GM19043 (cell line): ENCODE data around the gene ZG16.
"Not testable (repeated sequence)": the region's sequence is repeated elsewhere in the genome, so short reads cannot be mapped to it uniquely, and the experiment has no call there.

Experiments
- ATAC-seq: cut with Tn5 transposase; IDR thresholded peaks from one replicate; pipeline ENCODE4 v1.9.1; 2021; ENCODE audit warnings: low read depth; ENCODE audit not compliant: unreplicated experiment

ZG16 gene

DNA sequence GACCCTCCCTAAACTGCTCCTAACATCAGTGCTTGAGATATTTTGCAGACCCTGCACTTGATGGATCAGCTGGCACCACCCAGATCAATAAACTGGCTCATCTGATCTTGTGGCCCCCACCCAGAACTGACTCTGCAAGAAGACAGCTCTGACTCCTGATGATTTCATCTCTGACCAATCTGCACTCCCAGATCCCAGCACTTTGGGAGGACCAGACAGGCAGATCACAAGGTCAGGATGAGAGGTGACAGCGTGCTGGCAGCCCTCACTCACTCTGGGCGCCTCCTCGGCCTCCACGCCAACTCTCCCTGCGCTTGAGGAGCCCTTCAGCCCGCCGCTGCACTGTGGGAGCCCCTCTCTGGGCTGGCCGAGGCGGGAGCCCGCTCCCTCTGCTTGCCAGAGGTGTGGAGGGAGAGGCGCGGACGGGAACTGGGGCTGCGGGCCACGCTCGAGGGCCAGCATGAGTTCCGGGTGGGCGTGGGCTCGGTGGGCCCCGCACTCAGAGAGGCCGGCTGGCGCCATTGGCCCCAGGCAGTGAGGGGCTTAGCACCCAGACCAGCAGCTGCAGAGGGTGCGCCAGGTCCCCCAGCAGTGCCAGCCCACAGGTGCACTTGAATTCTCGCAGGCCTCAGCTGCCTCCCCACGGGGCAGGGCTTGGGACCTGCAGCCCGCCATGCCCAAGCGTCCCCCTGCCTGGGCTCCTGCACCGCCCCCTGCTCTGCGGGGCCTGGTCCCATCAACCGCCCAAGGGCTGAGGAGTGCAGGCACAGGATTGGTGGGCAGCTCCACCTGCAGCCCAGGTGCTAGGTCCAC, 29.9 kb upstream of the ZG16 start:
- ATAC-seq, result no peak

DNA sequence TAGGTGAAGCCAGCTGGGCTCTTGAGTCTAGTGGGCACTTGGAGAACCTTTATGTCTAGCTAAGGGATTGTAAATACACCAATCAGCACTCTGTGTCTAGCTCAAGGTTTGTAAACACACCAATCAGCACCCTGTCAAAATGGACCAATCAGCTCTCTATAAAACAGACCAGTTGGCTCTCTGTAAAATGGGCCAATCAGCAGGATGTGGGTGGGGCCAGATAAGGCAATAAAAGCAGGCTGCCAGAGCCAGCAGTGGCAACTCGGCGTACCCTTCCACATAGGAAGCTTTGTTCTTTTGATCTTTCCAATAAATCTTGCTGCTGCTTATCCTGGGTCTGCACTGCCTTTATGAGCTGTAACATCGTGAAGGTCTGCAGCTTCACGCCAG, 29.3 kb upstream of the ZG16 start:
- not testable (repeated sequence) for ATAC-seq

- ATAC-seq, result no peak
These were observed 24.5 kb upstream of the ZG16 start for GRCh38 chr16:29753516-29753915.

DNA sequence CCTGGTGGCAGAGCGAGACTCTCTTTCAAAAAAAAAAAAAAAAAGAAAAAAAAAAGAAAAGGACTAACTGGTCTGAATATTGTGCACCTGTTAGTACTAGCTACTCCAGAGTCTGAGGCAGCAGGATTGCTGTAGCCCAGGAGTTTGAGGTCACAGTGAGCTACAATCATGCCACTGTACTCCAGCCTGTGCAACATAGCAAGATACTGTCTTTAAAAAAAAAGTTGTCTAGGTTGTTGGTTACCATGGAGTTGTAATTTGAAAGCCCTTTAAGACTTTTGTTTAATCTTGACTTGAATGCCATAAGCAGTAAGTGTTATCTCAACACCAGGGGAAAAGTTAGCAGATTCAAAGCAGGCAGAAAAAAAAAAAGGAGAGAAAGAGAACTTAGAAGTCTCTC, 21.4 kb upstream of the ZG16 start:
- no peak for ATAC-seq

DNA sequence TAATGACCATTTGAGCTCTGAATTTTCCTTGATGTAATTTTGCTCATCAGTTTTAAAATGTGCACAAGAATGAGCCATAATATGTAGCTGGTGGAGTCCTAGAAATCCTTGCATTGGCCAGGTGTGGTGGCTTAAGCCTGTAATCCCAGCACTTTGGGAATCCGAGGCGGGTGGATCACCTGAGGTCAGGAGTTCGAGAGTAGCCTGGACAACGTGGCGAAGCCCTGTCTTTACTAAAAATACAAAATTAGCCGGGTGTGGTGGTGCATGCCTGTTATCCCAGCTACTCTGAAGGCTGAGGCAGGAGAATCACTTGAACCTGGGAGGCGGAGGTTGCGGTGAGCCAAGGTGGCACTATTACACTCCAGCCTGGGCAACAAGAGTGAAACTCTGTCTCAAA, 21.0 kb upstream of the ZG16 start:
- ATAC-seq, result not testable (repeated sequence)

GRCh38 chr16:29757950-29758466, 20.0 kb upstream of the ZG16 start:
- ATAC-seq, result no peak

DNA sequence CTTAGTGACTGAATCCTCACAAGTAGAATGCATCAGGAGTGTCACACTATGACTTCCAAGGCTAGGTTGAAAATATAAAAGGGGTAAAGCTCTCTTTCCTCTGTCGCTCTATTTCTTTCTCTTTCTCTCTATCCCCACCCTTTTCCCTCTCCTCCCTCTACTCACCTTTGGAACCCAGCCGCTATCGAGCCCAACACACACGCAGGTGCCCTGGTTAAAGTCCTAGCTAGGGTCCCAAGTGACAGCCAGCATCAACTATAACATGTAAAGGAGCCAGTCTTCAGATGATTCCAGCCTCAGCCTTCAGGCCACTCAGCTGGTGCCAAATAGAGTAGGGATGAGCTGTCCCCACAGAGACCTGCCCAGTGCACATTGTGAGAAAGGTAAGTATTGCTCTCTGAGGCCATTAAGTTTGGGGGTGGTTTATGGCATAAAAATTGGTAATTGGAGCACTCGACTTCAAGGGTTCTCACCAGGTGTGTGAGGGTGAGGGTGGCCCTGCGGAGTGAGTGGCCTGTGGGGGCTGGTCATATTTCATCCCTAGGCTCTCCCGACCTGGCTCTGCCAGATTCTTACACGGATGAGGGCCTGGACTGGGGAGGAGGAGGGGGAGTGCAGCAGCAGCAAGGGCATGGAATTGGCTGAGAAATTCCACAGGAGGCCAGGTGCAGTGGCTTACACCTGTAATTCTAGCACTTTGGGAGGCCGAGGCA, 17.3 kb upstream of the ZG16 start:
- ATAC-seq, result no peak

DNA sequence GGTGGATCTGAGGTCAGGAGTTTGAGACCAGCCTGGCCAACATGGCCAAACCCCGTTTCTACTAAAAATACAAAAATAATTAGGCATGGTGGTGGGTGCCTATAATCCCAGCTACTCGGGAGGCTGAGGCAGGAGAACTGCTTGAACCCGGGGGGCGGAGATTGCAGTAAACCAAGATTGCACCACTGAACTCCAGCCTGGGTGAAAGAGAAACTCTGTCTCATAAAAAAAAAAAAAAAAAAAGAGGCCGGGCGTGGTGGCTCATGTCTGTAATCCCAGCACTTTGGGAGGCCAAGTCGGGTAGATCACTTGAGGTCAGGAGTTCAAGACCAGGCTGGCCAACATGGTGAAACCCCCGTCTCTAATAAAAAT, 16.8 kb upstream of the ZG16 start:
- not testable (repeated sequence) for ATAC-seq

DNA sequence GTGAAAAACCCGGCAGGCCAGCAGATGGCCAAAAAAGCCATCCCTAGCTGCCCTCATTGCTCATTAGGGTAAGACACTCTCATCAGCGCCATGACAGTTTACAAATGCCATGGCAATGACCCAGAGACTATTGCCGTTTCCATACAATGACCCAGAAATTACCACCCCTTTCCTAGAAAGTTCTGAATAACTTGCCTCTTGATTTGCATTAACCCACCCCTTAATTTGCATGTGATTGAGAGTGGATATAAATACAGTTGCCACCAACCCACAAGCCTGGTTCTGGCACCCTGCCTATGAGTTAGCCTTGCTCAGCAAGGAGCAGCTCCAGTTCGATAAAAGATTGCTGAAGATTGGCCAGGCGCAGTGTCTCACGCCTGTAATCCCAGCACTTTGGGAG, 16.2 kb upstream of the ZG16 start:
- ATAC-seq, result no peak

DNA sequence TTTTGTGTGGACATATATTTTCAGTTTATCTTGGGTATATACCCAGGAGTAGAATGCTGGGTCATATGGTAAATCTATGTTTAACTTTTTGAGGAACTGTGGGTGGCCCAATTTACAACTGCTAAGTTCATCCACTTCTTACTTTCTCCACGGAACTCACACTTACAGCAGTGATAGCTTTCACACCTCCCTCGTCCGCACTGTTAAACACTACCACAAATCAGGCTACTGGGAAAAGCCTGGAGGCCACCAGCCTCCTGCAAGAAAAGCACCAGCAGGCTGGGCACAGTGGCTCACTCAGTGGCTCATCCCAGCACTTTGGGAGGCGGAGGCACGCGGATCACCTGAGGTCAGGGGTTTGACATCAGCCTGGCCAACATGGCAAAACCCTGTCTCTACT, 14.7 kb upstream of the ZG16 start:
- no peak for ATAC-seq

DNA sequence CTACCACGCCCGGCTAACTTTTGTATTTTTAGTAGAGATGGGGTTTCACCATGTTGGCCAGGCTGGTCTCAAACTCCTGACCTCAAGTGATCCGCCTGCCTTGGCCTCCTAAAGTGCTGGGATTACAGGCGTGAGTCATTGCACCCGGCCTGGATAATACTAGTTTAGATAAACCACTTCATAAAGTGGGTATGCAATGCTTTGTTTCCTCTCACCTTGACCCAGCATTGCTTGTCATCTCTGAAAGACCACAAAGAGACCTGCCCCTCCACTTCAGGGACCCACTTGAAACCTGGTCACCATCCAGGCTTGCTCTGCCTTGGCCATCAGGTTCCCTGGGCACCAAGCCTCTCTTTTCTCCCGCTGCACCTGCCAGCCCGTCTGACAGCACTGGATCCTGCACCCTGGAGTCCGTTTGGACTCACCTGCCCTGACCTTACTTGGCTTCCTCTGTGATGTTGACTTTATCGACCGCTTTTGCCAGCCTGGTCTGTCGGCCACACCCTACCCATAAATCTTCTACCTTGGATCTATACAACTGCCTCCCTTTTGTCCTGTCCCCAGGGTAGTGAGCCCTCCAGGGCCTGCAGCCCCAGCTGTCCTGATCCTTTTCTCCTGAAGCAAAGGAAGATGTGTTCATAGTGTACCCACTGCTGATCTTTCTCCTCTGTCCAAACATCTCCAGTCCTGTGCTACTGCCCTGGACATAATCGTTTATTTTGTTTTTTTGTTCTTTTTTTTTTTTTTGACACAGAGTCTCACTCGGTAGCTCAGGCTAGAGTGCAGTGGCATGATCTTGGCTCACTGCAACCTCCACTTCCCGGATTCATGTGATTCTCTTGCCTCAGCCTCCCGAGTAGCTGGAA, 12.7 kb upstream of the ZG16 start:
- ATAC-seq, result no peak

- no peak for ATAC-seq
These were observed 11.5 kb upstream of the ZG16 start for GRCh38 chr16:29766571-29766970.

GRCh38 chr16:29767062-29767461, 11.0 kb upstream of the ZG16 start:
- no peak for ATAC-seq

GRCh38 chr16:29769507-29769906, 8.5 kb upstream of the ZG16 start:
- ATAC-seq, result no peak

GRCh38 chr16:29770250-29770929, 7.7 kb upstream of the ZG16 start:
- no peak for ATAC-seq

GRCh38 chr16:29772330-29772729, 5.7 kb upstream of the ZG16 start:
- ATAC-seq, result not testable (repeated sequence)

GRCh38 chr16:29774730-29775129, 3.3 kb upstream of the ZG16 start:
- ATAC-seq, result no peak

- ATAC-seq, result no peak
These were observed 2.2 kb upstream of the ZG16 start for GRCh38 chr16:29775742-29776408.

DNA sequence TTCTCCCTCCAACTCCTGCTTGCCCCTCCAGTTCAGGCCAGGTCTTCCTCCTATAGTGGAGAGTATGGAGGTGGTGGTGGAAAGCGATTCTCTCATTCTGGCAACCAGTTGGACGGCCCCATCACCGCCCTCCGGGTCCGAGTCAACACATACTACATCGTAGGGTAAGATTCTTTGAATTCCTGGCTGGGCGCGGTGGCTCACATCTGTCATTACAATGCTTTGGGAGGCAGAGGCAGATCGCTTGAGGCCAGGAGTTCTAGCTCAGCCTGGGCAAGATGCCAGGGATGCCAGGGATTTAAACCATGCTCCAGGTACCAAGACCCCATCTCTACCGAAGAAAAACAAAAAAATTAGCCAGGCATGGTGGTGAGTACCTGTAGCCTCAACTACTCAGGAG, 1.4 kb downstream of the ZG16 start:
- ATAC-seq, result no peak
